Ectodermal cell (in vitro differentiated cells): ENCODE data around the gene AIG1.

Experiments
- H3K27ac ChIP-seq: 2 replicates; pipeline ENCODE4 v1.7.0; 2013; ENCODE audit warnings: mild to moderate bottlenecking, low read depth, low read length; ENCODE audit not compliant: insufficient read depth, poor library complexity, severe bottlenecking
- H3K27me3 ChIP-seq: 2 replicates; pipeline ENCODE4 v1.7.0; 2013; ENCODE audit warnings: mild to moderate bottlenecking, low read length; ENCODE audit not compliant: insufficient read depth, control insufficient read depth, poor library complexity, severe bottlenecking
- H3K36me3 ChIP-seq: one replicate; pipeline ENCODE4 v1.7.0; 2013; ENCODE audit warnings: low read length; ENCODE audit not compliant: control insufficient read depth, insufficient read depth
- H3K4me1 ChIP-seq: one replicate; pipeline ENCODE4 v1.7.0; 2013; ENCODE audit warnings: low read length; ENCODE audit not compliant: control insufficient read depth, insufficient read depth
- H3K4me3 ChIP-seq: 2 replicates; pipeline ENCODE4 v1.7.0; 2013; ENCODE audit warnings: low read depth, low read length, control low read depth; ENCODE audit not compliant: insufficient read depth
- H3K9me3 ChIP-seq: 2 replicates; pipeline ENCODE4 v1.7.0; 2013; ENCODE audit warnings: mild to moderate bottlenecking, low read length, moderate library complexity; ENCODE audit not compliant: control insufficient read depth
- WGBS, 2 experiments: methylation state at CpG; one replicate each; pipeline ENCODE4 v1.1.7; 2013; ENCODE audit warnings: missing lambda C conversion rate in 2 of 2; 5-methylcytosine and 5-hydroxymethylcytosine counted together

The AIG1 gene

DNA sequence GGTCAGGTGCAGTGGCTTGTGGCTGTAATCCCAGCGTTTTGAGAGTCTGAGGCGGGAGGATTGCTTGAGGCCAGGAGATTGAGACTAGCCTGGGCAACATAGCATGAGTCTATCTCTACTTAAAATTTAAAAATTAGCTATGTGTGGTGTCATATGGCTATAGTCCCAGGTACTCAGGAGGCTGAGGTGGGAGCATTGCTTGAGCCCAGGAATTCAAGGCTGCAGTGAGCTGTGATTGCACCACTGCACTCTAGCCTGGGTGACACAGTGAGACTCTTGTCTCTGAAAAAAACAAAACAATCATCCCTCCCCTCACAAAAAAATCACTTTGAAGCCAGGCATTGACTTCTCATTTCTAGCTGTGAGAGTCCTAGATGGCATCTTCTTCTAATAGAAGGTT lies 32.1 kb downstream of the AIG1 start:
- H3K36me3 ChIP-seq: no peaks in the 10 kb centered on the region
- 79 to 98% methylated on average over 2 of the region's 2 CpGs for WGBS, 2 experiments
- no peaks in the 10 kb centered on the region for H3K27me3 ChIP-seq
- no peaks in the 10 kb centered on the region for H3K9me3 ChIP-seq
- H3K27ac ChIP-seq: no peak overlapping the region
- H3K4me3 ChIP-seq: no peak overlapping the region
- no peaks in the 10 kb centered on the region for H3K4me1 ChIP-seq

DNA sequence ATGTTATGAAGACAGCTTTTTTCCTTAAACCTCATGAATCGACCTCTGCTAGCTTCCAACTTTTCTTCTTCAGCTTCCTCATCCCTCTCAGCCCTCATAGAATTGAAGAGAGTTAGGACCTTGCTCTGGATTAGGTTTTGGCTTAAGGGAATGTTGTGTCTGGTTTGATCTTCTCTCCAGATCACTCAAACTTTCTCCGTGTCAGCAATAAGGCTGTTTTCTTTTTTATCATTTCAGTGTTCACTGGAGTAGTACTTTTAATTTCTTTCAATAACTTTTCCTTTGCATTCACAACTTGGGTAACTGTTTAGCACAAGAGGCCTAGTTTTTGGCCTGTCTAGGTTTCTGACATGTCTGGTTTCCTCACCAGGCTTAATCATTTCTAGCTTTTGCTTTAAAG lies 32.6 kb downstream of the AIG1 start:
- WGBS, 2 experiments: 67 to 92% methylated on average over 1 of the region's 2 CpGs
- Histone ChIP-seq H3K36me3 (no peaks in the 10 kb centered on the region), H3K27ac (no peak overlapping the region), H3K27me3 (no peaks in the 10 kb centered on the region), H3K4me3 (no peak overlapping the region), H3K9me3 (no peaks in the 10 kb centered on the region), H3K4me1 (no peaks in the 10 kb centered on the region)

DNA sequence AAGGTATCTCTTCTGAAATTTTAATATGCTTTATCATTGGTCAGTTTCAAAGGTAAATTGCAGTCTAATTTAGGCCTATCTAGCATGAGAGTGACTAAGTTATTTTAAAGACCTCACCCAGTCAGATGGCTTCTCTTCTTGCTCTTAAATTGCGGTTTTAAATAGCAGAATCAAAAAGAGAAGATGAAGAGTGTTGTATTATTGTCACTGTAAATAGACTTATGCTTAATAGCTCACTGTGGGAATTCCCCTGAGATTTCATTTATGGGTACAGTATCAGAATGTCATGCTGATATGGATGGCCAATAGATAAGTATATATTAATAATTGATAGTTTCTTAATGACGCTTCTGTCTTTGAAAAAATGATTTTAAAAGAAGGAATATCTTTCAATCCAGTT lies 35.7 kb downstream of the AIG1 start:
- Histone ChIP-seq H3K27me3 (no peaks in the 10 kb centered on the region), H3K9me3 (no peaks in the 10 kb centered on the region), H3K36me3 (no peaks in the 10 kb centered on the region), H3K4me1 (no peaks in the 10 kb centered on the region), H3K4me3 (no peak overlapping the region), H3K27ac (no peak overlapping the region)
- WGBS, 2 experiments: 100% methylated on average over 2 of the region's 2 CpGs; no CpG with 5 or more reads in 1 of the 2 experiments

- Histone ChIP-seq H3K9me3 (no peaks in the 10 kb centered on the region), H3K4me3 (no peak overlapping the region), H3K4me1 (no peaks in the 10 kb centered on the region), H3K27ac (no peak overlapping the region), H3K27me3 (no peaks in the 10 kb centered on the region), H3K36me3 (no peaks in the 10 kb centered on the region)
- WGBS, 2 experiments: 94 to 95% methylated on average over 6 of the region's 6 CpGs
Observed at GRCh38 chr6:143097224-143097795, 36.6 kb downstream of the AIG1 start.

DNA sequence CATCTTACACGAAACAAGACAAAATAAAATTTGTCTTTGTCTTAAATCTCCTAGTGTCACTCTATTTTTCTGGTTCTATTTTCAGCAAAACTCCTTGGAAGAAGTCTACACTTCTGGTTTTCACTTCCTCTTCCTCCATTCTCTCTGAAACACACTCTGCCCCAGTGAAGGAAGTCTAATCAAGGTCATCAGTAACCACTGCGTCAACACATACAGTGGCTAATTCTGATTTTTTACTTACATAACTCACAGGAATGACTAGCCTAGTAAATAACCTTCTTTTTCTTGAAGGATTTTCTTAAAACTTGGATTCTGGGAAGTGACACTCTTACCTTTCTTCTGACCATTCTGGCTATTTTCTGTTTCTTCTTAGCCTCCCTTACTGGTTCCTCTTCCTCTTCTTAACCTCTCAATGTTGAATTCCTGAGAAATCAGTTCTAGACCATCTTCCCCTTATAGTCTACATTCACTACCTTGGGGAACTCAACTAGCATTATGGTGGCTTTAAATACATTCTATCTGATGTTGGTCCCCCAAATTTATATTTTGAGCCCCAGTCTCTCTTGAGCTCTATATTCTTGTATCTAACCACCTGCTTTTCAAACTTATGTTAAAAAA lies 37.5 kb downstream of the AIG1 start:
- H3K36me3 ChIP-seq: no peaks in the 10 kb centered on the region
- WGBS, 2 experiments: 92 to 95% methylated on average over 2 of the region's 2 CpGs

GRCh38 chr6:143099647-143100046 lies 39.0 kb downstream of the AIG1 start:
- WGBS, 2 experiments: 90 to 94% methylated on average over 2 of the region's 2 CpGs

More for the DNA sequence above, 37.5 kb downstream of the AIG1 start:
- Histone ChIP-seq H3K9me3 (no peaks in the 10 kb centered on the region), H3K4me3 (no peak overlapping the region), H3K27ac (no peak overlapping the region), H3K4me1 (no peaks in the 10 kb centered on the region), H3K27me3 (no peaks in the 10 kb centered on the region)

GRCh38 chr6:143100429-143100828 lies 39.7 kb downstream of the AIG1 start:
- WGBS, 2 experiments: 87 to 96% methylated on average over 1 of the region's 2 CpGs
- no peaks in the 10 kb centered on the region for H3K36me3 ChIP-seq
- no peak overlapping the region for H3K4me3 ChIP-seq
- no peaks in the 10 kb centered on the region for H3K27me3 ChIP-seq
- no peaks in the 10 kb centered on the region for H3K9me3 ChIP-seq
- H3K27ac ChIP-seq: no peak overlapping the region
- no peaks in the 10 kb centered on the region for H3K4me1 ChIP-seq

More at GRCh38 chr6:143099647-143100046, 39.0 kb downstream of the AIG1 start:
- no peaks in the 10 kb centered on the region for H3K4me1 ChIP-seq
- H3K27ac ChIP-seq: no peak overlapping the region
- H3K4me3 ChIP-seq: no peak overlapping the region
- H3K9me3 ChIP-seq: no peaks in the 10 kb centered on the region
- no peaks in the 10 kb centered on the region for H3K36me3 ChIP-seq
- H3K27me3 ChIP-seq: no peaks in the 10 kb centered on the region

DNA sequence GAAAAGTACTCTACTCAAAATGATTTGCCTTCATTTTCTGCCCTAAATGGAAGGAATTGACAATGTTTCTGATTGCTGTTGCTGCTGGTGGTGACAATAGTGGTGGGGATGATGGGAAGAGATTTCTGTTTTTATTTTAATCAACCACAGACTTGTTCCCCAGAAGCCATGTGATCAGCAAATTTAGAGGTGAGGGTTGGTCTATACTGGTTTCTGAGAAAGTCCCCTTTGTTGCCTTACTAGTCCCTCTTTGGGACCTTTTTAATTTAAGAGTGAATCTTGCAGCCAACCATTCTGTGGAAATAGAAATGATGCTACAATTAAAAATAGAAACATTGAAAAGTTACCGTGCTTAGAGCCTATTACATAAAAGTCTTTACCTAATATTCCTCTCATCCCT lies 43.2 kb downstream of the AIG1 start:
- Histone ChIP-seq H3K27ac (no peak overlapping the region), H3K9me3 (no peaks in the 10 kb centered on the region), H3K27me3 (no peaks in the 10 kb centered on the region), H3K4me3 (no peak overlapping the region), H3K4me1 (no peaks in the 10 kb centered on the region), H3K36me3 (no peaks in the 10 kb centered on the region)
- WGBS, 2 experiments: no CpG with 5 or more reads among the region's 1 CpG

DNA sequence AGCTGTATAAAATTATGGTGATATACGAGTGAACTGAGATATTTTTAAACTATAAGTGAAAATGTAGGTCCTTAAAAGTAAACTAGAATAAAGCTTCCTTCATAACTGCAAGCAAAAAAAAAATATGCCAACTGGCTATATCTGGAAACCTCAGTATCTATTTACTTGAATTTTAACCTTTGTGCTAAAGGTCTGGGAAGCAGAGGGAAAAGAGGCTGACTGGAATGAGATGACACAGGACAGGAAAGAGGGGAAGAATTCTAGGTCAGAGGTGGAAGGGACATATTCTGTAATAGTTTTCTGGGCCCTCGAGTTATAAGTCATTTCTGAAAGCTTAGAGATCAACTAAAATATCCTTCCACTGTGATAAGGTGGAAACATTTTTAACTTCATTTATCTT lies 46.8 kb downstream of the AIG1 start:
- Histone ChIP-seq H3K27me3 (no peaks in the 10 kb centered on the region), H3K4me1 (no peaks in the 10 kb centered on the region), H3K27ac (no peak overlapping the region), H3K36me3 (no peaks in the 10 kb centered on the region), H3K9me3 (no peaks in the 10 kb centered on the region), H3K4me3 (no peak overlapping the region)
- 80% methylated on average over 1 of the region's 2 CpGs; no CpG with 5 or more reads in 1 of the 2 experiments for WGBS, 2 experiments

DNA sequence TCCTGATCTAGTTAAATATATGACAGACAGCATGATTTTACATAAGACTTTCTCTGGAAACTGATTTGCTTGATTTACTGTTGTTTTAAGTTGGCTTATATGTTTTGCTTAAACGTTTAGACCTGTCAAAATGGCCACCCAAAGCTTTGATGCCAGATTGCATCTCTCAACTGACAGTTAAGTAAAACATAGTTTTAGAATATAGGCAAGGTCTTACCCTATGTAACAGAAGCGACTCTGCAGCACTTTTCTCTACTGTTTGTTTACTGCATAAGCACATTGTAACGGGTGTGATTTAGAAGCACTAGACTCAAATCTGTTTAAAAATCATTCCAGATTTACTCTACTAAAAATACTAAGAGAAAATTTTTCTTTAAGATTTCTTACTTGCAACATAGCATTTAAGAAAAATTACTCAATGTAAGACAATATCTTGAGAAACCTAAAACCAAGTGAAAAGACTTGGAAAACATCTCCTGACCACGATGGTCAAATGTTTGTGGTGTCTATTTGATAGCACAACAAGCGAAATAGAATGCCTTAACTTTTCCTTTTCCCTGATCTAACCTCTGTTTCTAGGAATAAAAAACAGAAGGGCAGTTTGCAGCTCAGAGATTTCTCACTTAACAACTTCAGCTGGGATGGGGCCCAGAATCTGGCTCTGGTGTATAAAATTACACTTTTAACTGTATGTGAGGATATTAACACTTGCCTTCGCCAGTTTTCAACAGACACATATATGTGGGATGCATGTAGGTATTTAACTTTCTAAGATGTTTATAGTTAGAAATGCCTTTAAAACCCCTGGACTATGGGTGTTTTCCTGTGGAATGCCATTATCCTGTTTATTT lies 47.4 kb downstream of the AIG1 start:
- H3K9me3 ChIP-seq: no peaks in the 10 kb centered on the region
- H3K4me1 ChIP-seq: no peaks in the 10 kb centered on the region
- no peaks in the 10 kb centered on the region for H3K36me3 ChIP-seq
- no peaks in the 10 kb centered on the region for H3K27me3 ChIP-seq
- WGBS, 2 experiments: 93 to 96% methylated on average over 6 of the region's 6 CpGs
- H3K27ac ChIP-seq: no peak overlapping the region
- H3K4me3 ChIP-seq: no peak overlapping the region
